ENCODE measurements around the gene SLN. TPM values are rescaled to one million over a fixed set of nuclear protein-coding genes. Genes with fewer than 3 reads are reported as not detected.

Gene SLN
- total RNA-seq, 2 donors from 2014 or later: not detected

GRCh38 chr11:107695446-107695845 is 16.4 kb downstream of the SLN start:
- Histone ChIP-seq H3K27ac (no peak overlapping the region), H3K9me3 (no peaks in the 10 kb centered on the region), H3K4me3 (no peak overlapping the region), H3K27me3 (no peaks in the 10 kb centered on the region), H3K36me3 (no peaks in the 10 kb centered on the region), H3K4me1 (no peaks in the 10 kb centered on the region), H3K9ac (ENCODE audit: low read depth in 2 of 2, low read length in 2 of 2) (no peak overlapping the region)
- no peak for DNase-seq
- TF ChIP-seq CTCF (IDR thresholded peaks at IDR 0.05): no peak
- intact Hi-C loops (cut with DNase I): no loop called here

- H3K4me1 ChIP-seq: no peaks in the 10 kb centered on the region
- H3K9ac ChIP-seq (ENCODE audit: low read depth in 2 of 2, low read length in 2 of 2): no peak overlapping the region
- no peaks in the 10 kb centered on the region for H3K36me3 ChIP-seq
- no peaks in the 10 kb centered on the region for H3K27me3 ChIP-seq
- no peak for DNase-seq
- no peaks in the 10 kb centered on the region for H3K9me3 ChIP-seq
- no peak overlapping the region for H3K4me3 ChIP-seq
- TF ChIP-seq CTCF (IDR thresholded peaks at IDR 0.05): no peak
- no peak overlapping the region for H3K27ac ChIP-seq
- intact Hi-C loops (cut with DNase I): no loop called here
Observed at GRCh38 chr11:107691000-107691750, 20.7 kb downstream of the SLN start.

GRCh38 chr11:107689317-107690202 is 22.3 kb downstream of the SLN start:
- Histone ChIP-seq H3K9me3 (no peaks in the 10 kb centered on the region), H3K27me3 (no peaks in the 10 kb centered on the region), H3K9ac (ENCODE audit: low read depth in 2 of 2, low read length in 2 of 2) (peak overlapping the region in 1 of 2 donors; percentile 12), H3K27ac (no peak overlapping the region), H3K36me3 (no peaks in the 10 kb centered on the region), H3K4me1 (no peaks in the 10 kb centered on the region), H3K4me3 (no peak overlapping the region)
- intact Hi-C loops (cut with DNase I): loop anchor here (5.0 kb wide), 1 partner anchor 112 kb away; no protein-coding TSS in a partner anchor
- peak; percentile 64 for TF ChIP-seq CTCF (IDR thresholded peaks at IDR 0.05)
- peak; percentile 72 for DNase-seq

GRCh38 chr11:107688322-107688918 is 23.4 kb downstream of the SLN start:
- Histone ChIP-seq H3K27me3 (no peaks in the 10 kb centered on the region), H3K4me3 (no peak overlapping the region), H3K4me1 (no peaks in the 10 kb centered on the region), H3K27ac (no peak overlapping the region), H3K36me3 (no peaks in the 10 kb centered on the region), H3K9me3 (no peaks in the 10 kb centered on the region), H3K9ac (ENCODE audit: low read depth in 2 of 2, low read length in 2 of 2) (no peak overlapping the region)
- TF ChIP-seq CTCF (IDR thresholded peaks at IDR 0.05): no peak
- intact Hi-C loops (cut with DNase I): loop anchor here (5.0 kb wide), 1 partner anchor 111 kb away; no protein-coding TSS in a partner anchor
- no peak for DNase-seq

GRCh38 chr11:107683807-107684206 is 28.0 kb downstream of the SLN start:
- Histone ChIP-seq H3K9ac (ENCODE audit: low read depth in 2 of 2, low read length in 2 of 2) (no peak overlapping the region), H3K9me3 (no peaks in the 10 kb centered on the region), H3K36me3 (no peaks in the 10 kb centered on the region), H3K4me3 (no peak overlapping the region), H3K27me3 (no peaks in the 10 kb centered on the region), H3K27ac (no peak overlapping the region), H3K4me1 (no peaks in the 10 kb centered on the region)
- intact Hi-C loops (cut with DNase I): no loop called here
- no peak for TF ChIP-seq CTCF (IDR thresholded peaks at IDR 0.05)
- no peak for DNase-seq

Measured in colonic mucosa (tissue), 4 donors.